Limb (tissue), 2 donors: ENCODE measurements around the gene SDHB.
A peak's percentile ranks its signal among the peaks of the same experiment; 100 is the strongest.

Source experiments
- DNase-seq, 2 donors: peaks; one replicate each; pipeline ENCODE4 v3.0.0-alpha.2; 2016; ENCODE audit errors: extremely low spot score in 2 of 2

Gene SDHB

DNA sequence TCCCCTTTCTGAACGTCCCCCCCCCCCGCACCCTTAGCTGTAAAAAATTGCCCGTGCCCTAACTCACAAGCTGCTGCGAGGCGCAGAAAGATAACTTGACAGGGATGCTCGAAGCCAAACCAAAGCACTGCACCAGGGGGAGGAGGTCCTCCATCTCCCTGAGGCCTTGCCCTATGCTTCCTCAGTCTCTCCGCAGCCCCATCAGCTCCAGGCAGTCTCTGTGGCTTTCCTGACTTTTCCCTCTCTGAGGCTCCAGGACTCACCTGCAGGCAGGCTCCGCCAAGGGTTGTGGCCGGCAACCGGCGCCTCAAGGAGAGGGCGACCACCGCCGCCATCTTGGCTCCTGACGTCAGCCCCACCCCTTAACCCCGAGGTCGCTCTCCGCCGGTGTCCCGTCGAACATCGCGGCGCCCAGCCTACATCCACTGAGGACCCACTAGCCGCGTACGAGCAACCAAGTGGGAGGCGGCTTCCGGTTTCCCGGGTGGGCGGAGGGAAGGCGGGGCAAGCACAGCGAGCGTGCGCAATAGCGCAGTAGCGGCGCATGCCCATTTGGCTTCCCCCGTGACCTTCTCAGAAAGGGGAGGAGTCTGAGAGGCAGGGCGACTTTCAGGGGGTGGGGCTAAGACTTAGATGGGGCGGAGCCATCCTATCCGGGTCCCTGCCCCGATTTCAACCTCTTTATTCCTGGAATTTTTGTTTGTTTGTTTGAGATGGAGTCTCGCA is at the start of gene SDHB:
SDHB (minus strand) TSS at position 348 of the 726 bp plus-strand sequence; CDS start at position 335, 13 bp downstream.
- peak; percentile 97 to 99 for DNase-seq

DNA sequence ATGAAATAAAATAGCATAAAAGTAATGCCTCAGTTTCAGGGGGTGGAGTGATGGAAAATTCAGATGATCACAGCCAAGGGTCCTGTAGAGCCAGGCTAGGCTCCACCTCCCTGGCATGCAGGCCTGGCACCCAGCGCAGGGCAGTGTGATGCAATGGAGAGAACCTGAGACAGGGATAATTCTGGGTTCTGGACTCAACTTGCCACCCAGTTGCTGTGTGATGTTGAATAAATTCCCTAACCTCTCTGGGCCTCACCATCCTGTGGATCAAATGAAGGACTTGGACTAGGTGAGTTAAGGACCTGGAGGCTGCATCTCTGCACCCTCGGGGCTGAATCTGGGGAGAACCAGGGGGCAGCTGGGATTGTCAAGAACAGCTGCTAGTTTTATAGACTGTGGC is 48.4 kb upstream of the SDHB start:
- DNase-seq, result no peak

DNA sequence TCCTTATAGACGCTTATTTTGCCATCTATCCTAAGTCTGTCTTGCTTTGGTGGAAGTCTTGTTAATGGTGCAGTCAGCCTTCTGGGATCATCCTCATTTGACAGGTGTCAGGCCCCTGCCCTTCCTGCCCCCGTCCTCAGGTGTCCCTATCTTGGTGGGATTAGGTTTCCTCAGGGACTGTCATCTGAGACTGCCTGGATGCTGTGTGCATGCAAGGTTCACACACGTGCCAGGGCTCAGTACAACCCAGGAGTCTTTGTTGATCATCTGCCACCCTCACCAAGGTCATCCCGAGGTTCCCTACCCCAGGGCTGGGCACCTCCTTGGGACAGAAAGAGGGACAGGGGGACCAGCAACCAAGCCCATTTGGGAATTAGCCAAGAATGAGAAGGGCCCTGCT is 47.4 kb upstream of the SDHB start:
- DNase-seq, result no peak

GRCh38 chr1:17099616-17100340 is 45.9 kb upstream of the SDHB start:
- no peak for DNase-seq

GRCh38 chr1:17098446-17099317 is 44.9 kb upstream of the SDHB start:
- no peak for DNase-seq

DNA sequence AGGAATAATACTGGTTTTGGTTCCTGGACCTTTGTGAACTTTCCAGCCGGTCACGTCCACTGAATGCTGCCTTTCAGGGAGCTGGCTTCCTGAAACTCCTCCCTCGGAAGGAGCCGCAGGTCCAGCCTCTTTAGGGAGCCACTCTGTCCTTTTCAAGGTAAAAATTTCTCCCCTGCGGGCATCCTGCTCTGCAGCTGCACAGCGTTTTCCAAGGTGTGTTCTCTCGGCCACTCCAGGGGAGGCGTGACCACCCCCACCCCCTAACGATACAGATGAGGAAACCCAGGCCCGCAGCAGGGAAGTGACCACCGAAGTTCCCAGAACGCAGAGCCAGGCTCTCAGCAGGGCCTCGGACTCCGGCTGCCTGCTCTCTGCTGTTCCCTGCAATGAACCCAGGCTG is 44.0 kb upstream of the SDHB start:
- DNase-seq, result no peak

DNA sequence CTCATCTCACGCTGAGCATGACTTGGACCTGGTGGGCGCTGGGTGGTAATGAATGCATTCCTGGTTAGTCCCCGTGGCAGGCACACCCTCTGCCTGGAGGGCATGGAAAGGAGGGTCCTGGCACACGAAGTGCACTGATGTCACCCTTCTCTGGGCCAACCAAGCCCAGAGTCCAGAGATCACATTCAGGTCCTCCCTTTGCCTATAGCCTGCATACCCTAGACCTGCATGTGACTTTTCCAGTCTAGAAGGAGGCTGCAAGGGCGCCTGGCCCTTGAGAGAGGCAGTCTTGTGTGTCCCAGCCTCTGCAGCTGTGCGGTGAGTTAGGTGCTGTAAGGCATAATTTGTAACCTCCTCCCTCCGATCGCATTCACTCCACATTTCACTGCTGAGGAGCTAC is 43.3 kb upstream of the SDHB start:
- DNase-seq, result no peak

DNA sequence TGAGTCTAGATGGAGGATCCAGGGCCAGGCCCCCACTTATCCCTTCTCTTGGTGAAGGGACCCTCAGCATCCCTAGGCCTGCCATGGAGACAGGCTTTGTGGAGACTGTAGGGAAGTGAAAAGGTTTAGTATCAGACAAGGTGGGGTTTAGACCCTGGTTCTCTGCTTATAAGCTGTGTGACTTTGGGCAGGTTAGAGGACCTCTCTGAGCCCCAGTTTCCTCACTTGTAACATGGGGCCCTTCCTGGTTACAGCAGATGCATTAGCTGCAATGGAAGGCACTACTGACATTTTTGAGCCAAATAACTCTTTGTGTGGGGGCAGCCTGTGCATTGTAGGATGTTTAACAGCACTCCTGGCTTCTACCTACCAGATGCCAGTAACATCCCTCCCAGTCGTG is 42.8 kb upstream of the SDHB start:
- no peak for DNase-seq

- DNase-seq, result no peak
Observed at GRCh38 chr1:17095141-17095540, 41.3 kb upstream of the SDHB start.

DNA sequence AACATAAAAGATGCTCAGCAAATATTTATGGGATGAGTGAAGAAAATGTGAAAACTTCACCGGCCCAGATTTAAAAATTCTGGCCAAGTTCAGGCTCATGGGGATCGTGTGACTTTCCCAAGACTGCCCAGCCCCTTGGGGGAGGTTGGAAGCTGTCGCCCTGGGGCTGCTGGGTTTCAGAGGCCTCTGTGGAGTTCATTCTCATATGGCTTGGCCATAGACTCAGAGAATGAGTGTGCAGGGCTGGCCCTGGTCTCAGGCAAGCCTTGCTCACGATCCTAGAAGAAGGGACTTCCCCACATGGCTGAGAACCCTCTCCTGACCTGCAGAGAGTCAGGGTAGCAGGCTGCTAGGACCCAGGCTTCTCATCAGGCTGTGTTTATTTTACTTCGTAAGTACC is 40.8 kb upstream of the SDHB start:
- no peak for DNase-seq

DNA sequence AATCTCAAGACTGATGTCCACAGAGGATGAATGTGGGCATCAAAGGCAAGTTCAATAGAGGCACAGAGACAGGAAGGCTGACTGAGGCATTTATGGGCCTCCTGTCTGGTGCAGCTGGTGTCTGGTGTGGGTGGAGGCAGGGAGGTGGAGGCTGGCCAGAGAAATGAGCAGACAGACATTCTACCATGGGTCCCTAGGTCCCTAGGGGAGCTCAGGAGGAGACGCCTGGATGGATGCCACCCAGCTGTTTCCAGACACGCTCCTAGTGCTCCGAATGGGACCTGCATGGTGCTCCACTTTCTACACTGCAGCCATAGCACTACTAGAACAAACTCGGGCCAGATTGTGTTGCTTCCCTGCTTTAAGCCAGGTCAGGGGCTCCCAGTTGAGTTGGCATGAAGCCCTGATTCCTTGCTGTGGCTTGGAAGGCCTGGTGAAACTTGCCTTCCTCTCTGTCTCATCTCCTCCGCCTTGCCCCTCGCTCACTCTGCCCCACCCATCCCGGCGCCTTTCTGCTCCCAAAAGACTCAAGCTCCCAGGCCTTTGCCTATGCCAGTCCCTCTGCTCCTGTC is 40.1 kb upstream of the SDHB start:
- no peak for DNase-seq

DNA sequence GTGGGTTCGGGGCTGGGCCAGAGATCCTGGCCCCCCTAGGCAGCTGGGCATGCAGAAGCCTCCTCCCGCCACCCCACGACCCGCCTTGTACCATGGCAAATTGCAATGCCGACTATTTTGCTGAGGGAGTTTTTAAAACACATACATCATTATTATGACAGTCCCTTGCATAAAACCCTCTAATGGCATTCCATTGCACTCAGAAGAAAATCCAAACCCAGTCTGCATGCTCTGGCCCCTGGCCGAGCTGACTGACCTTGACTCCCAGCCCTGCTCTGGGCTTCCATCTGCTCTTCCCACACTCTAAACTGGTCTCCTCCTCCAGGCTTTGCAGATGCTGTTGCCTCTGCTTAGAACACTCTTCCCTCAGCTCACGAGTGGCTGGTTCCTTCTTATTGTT is 37.4 kb upstream of the SDHB start:
- DNase-seq, result no peak

GRCh38 chr1:17089506-17089905 is 35.7 kb upstream of the SDHB start:
- DNase-seq, result peak in 1 of 2 donors; percentile 50

DNA sequence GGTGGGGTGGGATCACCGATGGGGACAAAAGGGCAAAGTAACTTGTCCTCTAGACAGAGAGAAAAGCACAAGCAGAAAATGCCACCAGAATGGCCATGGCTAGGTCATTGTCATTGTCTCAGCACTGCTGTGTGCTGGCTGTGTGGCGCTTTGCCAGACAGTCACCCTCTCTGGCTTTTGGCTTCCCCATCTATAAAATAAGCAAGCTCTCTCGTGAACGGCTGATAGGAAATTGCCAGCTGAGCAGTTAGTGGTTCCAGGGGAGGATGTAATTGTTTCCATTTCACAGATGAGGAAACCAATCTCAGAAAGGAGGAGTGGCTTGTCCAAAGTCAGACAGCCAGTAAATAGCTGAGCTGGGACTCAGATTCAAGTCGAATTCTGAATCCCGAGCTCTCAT is 32.9 kb upstream of the SDHB start:
- no peak for DNase-seq

GRCh38 chr1:17084787-17085186 is 31.0 kb upstream of the SDHB start:
- DNase-seq, result no peak

DNA sequence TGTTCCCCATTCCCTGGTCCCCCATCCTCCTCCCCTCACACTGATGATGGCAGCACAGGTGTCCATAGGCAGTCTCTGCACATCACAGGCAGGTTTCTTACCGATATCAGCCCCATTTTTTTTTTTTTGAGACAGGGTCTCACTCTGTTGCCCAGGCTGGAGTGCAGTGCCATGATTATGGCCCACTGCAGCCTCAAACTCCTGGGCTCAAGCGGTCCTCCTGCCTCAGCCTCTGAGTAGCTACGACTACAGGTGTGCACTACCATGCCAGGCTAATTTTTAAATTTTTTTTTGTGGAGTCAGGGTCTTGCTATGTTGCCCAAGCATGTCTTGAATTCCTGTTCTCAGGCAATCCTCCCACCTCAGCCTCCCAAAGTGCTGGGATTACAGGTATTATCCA is 28.9 kb upstream of the SDHB start:
- no peak for DNase-seq

GRCh38 chr1:17081439-17081838 is 27.6 kb upstream of the SDHB start:
- DNase-seq, result no peak

DNA sequence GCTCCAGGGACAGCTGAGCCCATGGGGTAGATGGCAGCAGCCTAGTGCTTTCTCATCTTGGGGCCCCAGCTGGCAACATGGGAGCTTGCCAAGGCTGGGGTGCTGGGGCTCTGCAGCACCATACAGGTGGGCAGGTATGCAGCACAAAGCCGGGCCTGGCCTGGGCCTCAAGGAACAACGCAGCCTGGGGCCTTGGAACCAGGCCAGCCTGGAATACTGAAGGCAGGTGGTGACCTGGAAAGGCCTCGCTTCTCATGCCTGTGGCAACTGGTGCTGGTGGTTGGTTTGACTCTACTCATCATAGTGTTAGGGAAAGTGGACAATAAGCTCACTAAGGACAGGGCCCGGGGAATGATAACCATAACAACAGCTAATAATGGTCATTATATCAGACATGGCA is 27.0 kb upstream of the SDHB start:
- DNase-seq, result no peak

DNA sequence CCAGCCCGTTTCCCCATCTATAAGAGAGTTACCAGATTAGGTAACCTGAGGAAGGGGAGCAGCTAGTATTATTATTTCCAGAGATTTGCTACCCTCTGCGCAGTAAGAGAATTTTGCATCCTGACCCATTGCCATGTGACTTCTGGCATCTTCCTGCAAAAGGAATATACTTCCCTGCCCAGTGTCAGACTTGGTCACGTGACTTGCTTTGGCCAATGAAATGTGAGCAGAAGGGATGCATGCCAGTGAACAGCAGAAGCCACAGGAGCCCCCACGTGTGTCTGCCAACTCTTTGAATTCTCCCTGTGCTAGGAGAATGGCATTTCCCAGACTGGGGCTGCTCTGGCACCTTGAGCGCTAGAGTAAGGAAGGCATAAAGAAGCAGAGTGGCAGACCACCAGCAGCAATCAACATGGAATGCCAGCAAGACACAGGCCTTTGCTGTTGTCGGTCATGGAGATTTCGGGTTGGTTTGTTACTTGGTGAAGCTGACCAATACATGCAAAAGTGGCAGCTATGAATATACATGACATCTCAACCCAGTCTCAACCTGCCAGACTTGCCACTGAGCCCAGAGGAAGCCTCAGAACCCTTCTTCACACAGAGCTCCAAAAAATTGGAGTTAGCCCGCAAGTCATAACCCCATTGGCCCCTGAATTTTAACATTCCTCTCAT is 26.4 kb upstream of the SDHB start:
- DNase-seq, result no peak

- no peak for DNase-seq
Observed at GRCh38 chr1:17078991-17079868, 25.4 kb upstream of the SDHB start.
